ENCODE data around the gene RAB14.
A peak's percentile ranks its signal among the peaks of the same experiment; 100 is the strongest.

The RAB14 gene

DNA sequence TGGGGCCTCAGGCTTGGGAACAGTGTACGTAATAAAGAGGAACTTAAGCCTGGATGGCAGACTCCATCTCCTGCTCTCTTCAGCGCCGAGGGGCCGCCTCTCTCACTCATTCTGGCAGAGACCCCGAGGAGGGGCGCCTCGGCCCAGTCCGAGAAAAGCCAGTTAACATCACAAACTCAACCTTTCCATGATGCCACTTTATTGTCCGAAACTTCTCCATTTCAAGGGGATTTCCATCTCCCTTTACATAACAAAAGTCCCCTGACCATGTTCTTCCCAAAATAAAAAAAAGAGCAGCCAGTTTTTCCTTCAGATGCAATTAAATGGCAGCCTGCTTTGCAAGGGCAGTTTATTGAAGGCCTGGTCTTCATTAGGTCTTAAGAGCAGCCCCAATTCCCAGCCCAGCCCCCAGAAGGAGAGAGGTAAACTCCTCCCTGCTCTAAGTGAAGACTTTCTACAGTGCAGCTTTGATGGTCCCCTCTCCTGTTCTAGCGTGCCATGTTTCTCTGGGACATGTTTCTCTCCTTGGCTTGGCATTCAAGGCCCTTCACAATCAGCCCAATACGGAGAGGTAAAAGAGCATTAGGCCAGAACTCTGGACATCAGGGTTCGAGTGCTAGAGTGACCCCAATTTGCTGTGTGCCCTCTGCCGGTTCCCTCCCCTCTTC lies 19.5 kb upstream of the RAB14 start:
- no peak for DNase-seq (ENCODE audit: low read depth in 2 of 3, low spot score in 1 of 3)

DNA sequence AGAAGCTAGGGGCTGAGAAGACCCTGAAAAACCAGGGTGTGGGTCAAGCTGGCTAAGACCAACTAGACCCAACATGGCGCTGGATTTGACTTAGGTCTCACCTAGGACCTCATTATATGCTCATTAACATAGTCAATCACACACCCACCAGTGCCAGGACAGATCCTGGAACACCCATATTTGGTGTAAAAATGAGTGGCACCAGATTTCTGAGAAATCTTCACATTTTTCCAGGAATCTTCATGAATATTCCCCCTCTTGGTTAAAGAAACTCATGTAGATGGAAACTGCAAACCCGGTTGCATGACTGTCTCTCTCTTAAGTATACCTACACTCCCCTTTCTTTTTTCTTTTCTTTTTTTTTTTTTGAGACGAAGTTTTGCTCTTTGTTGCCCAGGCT lies 17.9 kb upstream of the RAB14 start:
- no peak for DNase-seq (ENCODE audit: low read depth in 2 of 3, low spot score in 1 of 3)

DNA sequence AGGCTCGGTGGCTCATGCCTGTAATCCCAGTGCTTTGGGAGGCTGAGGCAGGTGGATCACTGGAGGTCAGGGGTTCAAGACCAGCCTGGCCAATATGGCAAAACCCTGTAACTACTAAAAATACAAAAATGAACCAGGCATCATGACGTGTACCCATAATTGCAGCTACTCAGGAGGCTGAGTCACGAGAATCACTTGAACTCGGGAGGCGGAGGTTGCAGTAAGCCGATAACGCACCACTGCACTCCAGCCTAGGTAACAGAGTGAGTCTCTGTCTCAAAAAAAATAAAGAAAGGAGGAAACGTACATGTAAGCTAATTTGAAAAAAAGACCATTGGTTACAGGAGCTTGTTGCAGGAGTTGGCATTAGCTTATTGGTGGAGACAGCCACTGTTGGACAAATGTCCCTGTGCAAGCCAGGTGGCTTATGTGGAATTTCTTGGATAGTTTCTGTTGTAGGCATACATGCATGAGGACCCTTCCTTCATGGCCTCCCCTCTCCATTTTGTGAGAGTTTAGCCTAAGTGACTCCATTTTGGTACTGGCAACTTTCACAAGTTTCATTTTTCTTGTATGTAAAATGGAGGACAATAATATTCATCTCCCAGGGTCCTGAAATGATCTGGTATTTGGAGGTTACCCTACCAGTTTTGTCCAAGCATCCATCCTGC lies 16.8 kb upstream of the RAB14 start:
- DNase-seq (ENCODE audit: low read depth in 2 of 3, low spot score in 1 of 3) = no peak

DNA sequence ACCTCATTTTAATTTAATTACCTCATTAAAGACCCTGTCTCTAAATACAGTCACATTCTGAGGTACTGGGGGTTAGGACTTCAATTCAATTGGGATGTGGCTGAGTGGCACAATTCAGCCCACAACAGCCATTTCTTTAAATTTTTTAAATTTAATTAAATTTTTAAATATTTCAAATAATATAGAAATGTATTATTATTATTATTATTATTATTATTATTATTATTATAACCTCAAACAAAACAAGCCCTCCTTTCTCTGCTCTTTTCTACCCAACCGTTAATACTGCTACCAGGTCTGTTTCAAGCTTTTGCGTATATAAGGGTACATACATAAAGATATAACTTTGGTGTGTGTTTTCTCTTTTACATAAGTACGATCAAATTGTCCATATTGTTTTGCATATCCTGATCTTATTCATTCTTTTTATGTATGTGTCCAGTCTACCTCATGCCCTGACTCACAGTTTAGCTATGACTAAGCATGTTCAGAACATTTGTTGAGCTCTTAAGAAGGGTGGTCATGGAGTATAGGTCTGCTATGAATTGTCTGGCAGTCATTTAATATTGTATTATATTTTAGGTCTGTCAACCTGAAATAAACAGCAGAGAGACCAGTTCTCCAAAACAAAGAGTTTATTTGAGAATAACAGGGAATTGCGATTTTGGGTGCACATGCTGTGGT lies 16.1 kb upstream of the RAB14 start:
- no peak for DNase-seq (ENCODE audit: low read depth in 2 of 3, low spot score in 1 of 3)

DNA sequence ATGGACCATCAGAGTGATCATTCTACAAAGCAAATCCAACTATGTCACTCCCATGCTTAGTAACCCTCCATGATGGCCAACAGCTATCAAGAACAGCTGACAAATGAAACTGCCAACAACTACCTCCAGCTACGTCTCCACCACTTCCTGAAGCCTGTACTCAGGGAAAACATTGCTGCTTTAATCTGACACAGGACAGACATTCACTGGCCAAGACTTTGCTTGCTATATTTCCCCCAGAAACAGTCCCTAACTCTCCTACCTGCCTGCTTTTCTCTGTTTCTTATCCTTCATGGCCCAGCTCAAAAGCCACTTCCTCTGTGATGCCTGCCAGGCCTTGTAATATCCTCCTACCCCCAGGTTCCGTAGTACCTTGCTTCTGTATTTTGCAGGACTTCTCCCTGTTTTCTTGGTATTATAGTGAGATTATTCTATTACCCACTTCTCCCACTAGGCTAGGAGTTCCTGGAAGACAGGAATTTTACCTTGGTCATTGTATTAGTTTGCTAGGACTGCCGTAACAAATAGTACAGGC lies 14.7 kb upstream of the RAB14 start:
- DNase-seq (ENCODE audit: low read depth in 2 of 3, low spot score in 1 of 3) = no peak

- DNase-seq (ENCODE audit: low read depth in 2 of 3, low spot score in 1 of 3) = no peak
Measured at GRCh38 chr9:121214005-121214404, 12.3 kb upstream of the RAB14 start.

DNA sequence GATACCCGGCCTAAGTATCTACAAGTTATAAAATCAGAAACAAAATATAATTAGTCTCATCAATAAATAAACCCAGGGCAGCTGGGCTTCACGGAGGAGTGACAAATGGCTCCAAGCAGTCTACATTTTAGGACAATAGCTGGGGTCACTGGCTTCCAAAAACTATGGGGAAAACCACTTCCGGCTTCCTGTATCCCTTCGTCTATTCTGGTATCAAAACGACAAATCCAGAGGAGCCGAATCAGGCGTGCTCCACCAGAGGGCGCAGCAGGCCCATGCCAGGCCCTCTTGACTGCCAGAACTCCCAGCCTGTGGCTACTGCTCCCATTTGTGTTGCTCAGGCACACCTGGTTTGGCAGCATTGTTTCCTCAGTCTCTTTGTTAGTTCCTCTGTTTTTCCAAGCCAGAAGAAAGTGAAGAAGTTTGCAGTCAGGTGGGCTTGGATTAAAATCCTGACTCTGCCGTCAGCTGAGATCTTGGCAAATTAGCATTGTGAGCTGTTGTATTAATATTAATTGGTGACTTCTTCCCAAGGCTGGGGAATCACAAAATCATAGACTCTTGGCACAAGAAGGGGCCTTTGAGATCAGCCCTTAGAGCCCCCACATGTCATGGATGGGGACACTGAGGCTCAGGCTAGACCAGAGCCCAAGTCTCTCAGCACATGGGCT lies 11.6 kb upstream of the RAB14 start:
- DNase-seq (ENCODE audit: low read depth in 2 of 3, low spot score in 1 of 3) = peak; percentile 67 to 68 (median 67)

- DNase-seq (ENCODE audit: low read depth in 2 of 3, low spot score in 1 of 3) = no peak
Measured at GRCh38 chr9:121210536-121210935, 8.9 kb upstream of the RAB14 start.

- DNase-seq (ENCODE audit: low read depth in 2 of 3, low spot score in 1 of 3) = no peak
Measured at GRCh38 chr9:121207371-121207940, 5.8 kb upstream of the RAB14 start.

GRCh38 chr9:121206516-121207370 lies 5.1 kb upstream of the RAB14 start:
- DNase-seq (ENCODE audit: low read depth in 2 of 3, low spot score in 1 of 3) = no peak

DNA sequence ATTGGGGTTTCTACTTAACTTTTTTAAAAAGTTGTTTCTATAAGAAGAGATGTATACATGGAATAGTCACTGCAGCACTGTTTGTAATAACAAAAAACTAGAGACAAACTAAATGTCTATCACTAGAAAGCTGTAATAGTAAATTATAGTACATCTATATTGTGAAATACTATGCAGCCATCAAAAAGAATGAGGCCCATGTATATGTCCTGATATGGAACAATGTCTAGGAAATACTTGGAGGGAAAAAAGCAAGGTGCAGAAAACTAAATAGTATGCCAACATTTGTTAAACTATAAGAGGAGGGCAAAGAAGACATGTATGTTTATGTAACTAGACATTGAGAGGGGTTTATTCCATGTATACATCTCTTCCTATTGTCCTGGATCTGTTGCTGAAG lies 2.9 kb upstream of the RAB14 start:
- no peak for DNase-seq (ENCODE audit: low read depth in 2 of 3, low spot score in 1 of 3)

GRCh38 chr9:121204121-121204520 lies 2.5 kb upstream of the RAB14 start:
- no peak for DNase-seq (ENCODE audit: low read depth in 2 of 3, low spot score in 1 of 3)

GRCh38 chr9:121201045-121201737 lies 478 bp downstream of the RAB14 start:
- DNase-seq (ENCODE audit: low read depth in 2 of 3, low spot score in 1 of 3) = peak in 2 of 3 donors; percentile 6 to 21

GRCh38 chr9:121200356-121200755 lies 1.3 kb downstream of the RAB14 start:
- no peak for DNase-seq (ENCODE audit: low read depth in 2 of 3, low spot score in 1 of 3)

DNA sequence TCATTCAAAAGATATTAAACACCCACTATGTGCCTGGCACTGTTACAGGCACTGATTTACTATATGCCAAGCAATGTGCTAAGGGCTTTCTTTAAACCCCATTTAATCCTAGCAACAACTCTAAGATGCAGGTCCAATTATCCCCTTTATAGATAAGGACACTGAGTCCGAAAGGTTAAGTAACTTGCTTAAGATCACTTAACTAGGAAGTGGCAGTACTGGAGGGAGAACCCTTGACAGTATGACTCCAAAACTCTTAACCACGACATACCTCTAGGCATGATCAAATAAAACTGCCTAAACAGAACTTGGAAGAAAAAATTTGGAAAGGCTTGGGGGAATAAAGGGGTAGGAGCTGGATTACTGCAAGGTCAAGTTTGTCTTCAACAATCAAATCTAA lies 1.7 kb downstream of the RAB14 start:
- DNase-seq (ENCODE audit: low read depth in 2 of 3, low spot score in 1 of 3) = no peak

DNA sequence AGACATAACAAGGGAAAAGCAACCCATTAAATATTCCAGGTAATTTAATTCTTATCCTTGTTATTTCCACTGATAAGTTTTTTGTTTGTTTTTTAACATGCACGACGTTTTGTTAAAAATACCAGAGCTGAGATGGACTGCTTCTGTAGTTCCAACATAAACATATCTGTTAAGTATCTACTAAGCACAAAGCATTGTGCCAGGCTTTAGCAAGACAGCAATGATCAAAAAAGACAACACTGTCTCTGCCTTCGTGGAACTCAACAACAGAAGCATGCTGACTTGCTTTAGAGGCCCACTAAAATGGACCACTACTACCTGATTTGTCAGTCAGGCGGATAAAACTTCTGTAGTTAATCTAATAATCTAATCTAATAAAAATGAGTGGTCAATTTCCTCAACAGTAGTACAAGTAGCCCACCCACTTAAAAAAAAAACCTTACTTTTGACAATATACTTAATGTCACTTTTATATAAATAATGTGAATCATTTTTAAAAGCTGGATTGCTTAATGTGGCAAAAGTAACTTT lies 3.1 kb downstream of the RAB14 start:
- no peak for DNase-seq (ENCODE audit: low read depth in 2 of 3, low spot score in 1 of 3)

DNA sequence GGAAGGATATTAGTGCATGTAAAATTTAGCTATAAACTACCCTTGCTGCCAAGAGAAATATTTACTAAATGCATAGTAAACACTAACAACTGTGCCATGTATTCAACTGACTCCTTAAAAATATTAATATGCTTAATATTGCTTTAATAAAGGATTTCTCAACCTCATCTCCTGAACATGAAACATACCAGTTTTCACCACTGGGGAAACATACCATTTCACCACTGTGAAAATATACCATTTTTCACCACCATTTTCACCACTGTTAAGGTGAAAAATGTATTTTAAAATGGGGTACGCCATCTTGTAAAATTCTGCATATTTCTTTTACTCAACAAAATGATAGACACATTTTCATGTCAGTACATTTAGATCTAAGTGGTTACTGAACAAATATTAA lies 4.5 kb downstream of the RAB14 start:
- DNase-seq (ENCODE audit: low read depth in 2 of 3, low spot score in 1 of 3) = no peak

DNA sequence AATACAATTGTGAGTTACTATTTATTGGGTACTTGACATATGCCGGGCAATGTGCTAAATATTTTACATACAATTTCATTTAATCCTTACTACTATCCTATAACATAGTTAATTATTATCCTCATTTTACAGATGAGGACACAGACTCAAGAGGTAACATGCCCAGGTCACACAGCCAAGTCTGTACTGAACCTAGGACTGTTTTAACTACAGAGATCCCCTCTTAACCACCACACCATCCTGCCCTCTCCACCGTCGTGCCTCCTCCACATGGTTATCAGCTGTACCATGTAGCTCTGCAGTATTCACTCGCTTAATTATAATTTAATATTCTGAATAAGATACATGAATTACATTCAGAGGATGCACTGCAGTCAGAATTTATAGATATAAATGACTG lies 5.3 kb downstream of the RAB14 start:
- DNase-seq (ENCODE audit: low read depth in 2 of 3, low spot score in 1 of 3) = no peak

- DNase-seq (ENCODE audit: low read depth in 2 of 3, low spot score in 1 of 3) = no peak
Measured at GRCh38 chr9:121194730-121195129, 6.9 kb downstream of the RAB14 start.

All from stimulated activated CD4-positive, alpha-beta T cell treated with anti-CD3 and anti-CD28 coated beads, Interleukin-12 subunit alpha, Interleukin-12 subunit beta, amount 100 ng/mL, for 48 hours (primary cell).